Measurements from ENCODE around the gene ANKRD30A.

GRCh38 chr10:37275216-37275777 is 149.9 kb downstream of the ANKRD30A start:
- TF ChIP-seq CTCF (IDR thresholded peaks at IDR 0.05) (no peak), POLR2A (IDR thresholded peaks at IDR 0.05) (no peak)

Data from vagina (tissue), 2 donors.